Esophagus squamous epithelium (tissue), 5 donors: ENCODE data around the gene RNF180. TPM values are rescaled to one million over a fixed set of nuclear protein-coding genes. Genes with fewer than 3 reads are reported as not detected.

Experiments
- DNase-seq: peaks from one replicate; lab custom pipeline; 2025; lab: John Stamatoyannopoulos, UW
- H3K27ac ChIP-seq, 4 donors: fragments of 200-600 bp; sonication (generic); one replicate each; pipeline ENCODE4 v1.5.1; 2016 to 2019; ENCODE audit warnings: mild to moderate bottlenecking in 1 of 4
- H3K27me3 ChIP-seq, 4 donors: fragments of 200-600 bp; sonication (generic); 1 replicate in 3 of 4; 2 replicates in 1 of 4; pipeline versions ENCODE4 v1.5.1 to v1.6.0; 2017 to 2021; ENCODE audit warnings: antibody characterized with exemption in 1 of 4
- H3K36me3 ChIP-seq, 3 donors: fragments of 200-600 bp; sonication (generic); one replicate each; pipeline ENCODE4 v1.5.1; 2016 to 2019
- H3K4me1 ChIP-seq, 3 donors: fragments of 200-600 bp; sonication (generic); one replicate each; pipeline ENCODE4 v1.5.1; 2017 to 2019
- H3K4me3 ChIP-seq, 4 donors: fragments of 200-600 bp; sonication (generic); 1 replicate in 3 of 4; 2 replicates in 1 of 4; pipeline ENCODE4 v1.5.1; 2016 to 2019; ENCODE audit warnings: mild to moderate bottlenecking in 2 of 4, moderate library complexity in 1 of 4
- H3K9me3 ChIP-seq, 3 donors: fragments of 200-600 bp; sonication (generic); one replicate each; pipeline ENCODE4 v1.5.1; 2016 to 2019
- POLR2A ChIP-seq, 4 donors: fragments of 450-650 bp; IDR thresholded peaks; one replicate each; pipeline ENCODE4 v1.6.1; 2017; ENCODE audit warnings: antibody characterized with exemption in 4 of 4, mild to moderate bottlenecking in 4 of 4, moderate library complexity in 3 of 4
- WGBS, 2 donors: methylation state at CpG; one replicate each; pipeline ENCODE4 v1.1.5; 2018; 5-methylcytosine and 5-hydroxymethylcytosine counted together
- intact Hi-C: fragments of 100-400 bp; cut with DNase I; formaldehyde crosslinking; loops from one replicate; pipeline ENCODE4 v1.15.0; 2022
- total RNA-seq, 4 donors: library from RNA; depleted of rRNA; stranded (reverse); fragments of >200 nt; gene quantifications; one replicate each; pipeline ENCODE4 v1.1.0, GENCODE V29; 2016
- TF ChIP-seq, protein P1 (sequence below), 6 experiments: fragments of 450-650 bp in 4 of 6; fragments of 200-600 bp in 2 of 6; sonication (generic) in 2 of 6; IDR thresholded peaks; one replicate each; pipeline ENCODE4 v1.5.1; 2016 to 2019; ENCODE audit warnings: antibody characterized with exemption in 6 of 6, mild to moderate bottlenecking in 4 of 6, moderate library complexity in 4 of 6
- donor health status: DM: yes; HTN: yes; CAD: no.

RNF180 gene, protein sequence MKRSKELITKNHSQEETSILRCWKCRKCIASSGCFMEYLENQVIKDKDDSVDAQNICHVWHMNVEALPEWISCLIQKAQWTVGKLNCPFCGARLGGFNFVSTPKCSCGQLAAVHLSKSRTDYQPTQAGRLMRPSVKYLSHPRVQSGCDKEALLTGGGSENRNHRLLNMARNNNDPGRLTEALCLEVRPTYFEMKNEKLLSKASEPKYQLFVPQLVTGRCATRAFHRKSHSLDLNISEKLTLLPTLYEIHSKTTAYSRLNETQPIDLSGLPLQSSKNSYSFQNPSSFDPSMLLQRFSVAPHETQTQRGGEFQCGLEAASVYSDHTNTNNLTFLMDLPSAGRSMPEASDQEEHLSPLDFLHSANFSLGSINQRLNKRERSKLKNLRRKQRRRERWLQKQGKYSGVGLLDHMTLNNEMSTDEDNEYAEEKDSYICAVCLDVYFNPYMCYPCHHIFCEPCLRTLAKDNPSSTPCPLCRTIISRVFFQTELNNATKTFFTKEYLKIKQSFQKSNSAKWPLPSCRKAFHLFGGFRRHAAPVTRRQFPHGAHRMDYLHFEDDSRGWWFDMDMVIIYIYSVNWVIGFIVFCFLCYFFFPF
- 1 to 10 TPM; 2.1 to 9.5 (median 3.3) TPM for total RNA-seq

DNA sequence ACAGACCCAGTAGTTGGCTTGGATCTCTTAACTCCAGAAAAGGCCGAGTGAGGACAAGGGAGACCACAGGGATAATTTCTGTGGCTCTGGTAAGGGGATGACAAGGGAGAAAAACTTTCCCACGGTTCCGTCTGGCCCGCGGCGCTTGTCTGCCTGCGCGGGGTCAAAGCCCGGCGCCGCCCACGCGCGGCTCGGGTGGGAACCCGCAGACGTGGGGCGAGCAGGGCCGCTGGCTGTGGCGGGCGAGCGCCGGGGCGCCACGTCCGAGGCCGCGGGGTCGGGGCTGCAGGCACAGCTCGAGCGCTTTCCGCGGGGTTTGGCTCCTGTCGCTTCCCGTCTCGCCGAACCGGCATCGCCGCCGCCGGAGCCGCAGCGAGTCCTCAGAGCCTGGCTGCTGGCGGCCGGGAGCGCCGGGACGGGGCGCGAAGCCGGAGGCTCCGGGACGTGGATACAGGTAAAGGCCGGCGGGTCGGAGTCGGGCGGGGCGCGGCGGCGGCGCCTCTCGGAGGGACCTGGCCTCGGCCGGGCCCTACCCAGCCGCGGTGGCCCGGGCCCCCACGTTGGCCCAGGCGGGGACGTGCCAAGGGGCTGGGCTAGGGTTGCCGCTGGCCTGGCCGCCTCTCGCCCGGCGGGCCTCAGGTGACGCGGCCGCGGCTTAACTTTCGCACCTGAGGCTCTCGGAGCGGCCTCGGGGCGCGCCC, at the start of gene RNF180:
TSS of gene RNF180 (plus strand) at position 344 of the 701 bp plus-strand sequence. CDS start 34,965 bp downstream, outside the sequence.
- no peak for TF ChIP-seq POLR2A (IDR thresholded peaks at IDR 0.05)
- TF ChIP-seq, protein P1, sequence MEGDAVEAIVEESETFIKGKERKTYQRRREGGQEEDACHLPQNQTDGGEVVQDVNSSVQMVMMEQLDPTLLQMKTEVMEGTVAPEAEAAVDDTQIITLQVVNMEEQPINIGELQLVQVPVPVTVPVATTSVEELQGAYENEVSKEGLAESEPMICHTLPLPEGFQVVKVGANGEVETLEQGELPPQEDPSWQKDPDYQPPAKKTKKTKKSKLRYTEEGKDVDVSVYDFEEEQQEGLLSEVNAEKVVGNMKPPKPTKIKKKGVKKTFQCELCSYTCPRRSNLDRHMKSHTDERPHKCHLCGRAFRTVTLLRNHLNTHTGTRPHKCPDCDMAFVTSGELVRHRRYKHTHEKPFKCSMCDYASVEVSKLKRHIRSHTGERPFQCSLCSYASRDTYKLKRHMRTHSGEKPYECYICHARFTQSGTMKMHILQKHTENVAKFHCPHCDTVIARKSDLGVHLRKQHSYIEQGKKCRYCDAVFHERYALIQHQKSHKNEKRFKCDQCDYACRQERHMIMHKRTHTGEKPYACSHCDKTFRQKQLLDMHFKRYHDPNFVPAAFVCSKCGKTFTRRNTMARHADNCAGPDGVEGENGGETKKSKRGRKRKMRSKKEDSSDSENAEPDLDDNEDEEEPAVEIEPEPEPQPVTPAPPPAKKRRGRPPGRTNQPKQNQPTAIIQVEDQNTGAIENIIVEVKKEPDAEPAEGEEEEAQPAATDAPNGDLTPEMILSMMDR (IDR thresholded peaks at IDR 0.05) = no peak
- Histone ChIP-seq H3K4me1 (peaks cover 0 to 45% (median 0%) of the 10 kb centered on the region in 3 donors), H3K36me3 (no peaks in the 10 kb centered on the region), H3K4me3 (peak within 1 kb of the TSS; percentile 65 to 85 (median 75)), H3K9me3 (no peaks in the 10 kb centered on the region), H3K27me3 (peaks cover 0 to 9% (median 0%) of the 10 kb centered on the region in 4 donors), H3K27ac (peak within 1 kb of the TSS; percentile 74 to 88 (median 81))
- WGBS, 2 donors = 0 to 1% methylated on average over 2 to 25 of the region's 88 CpGs
- no peak for DNase-seq
- intact Hi-C loops = no loop called here

DNA sequence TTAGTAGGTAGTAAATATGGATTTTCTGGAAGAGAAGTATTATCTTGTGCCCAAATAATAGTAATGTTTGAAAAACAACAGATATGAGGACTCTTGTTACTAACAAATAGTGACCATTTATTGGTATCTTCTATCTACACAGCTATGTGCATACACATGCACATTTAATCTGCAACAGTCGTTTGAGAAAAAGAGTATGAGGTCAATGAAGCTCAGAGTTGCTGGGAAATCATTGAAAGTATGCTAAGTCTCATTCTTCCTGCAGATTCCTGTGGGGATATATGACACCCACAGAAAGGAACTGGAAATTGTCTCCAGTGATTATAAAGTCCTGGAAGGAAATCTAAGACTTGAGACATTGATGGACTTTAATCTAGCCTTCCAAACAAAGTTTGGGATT, 40.1 kb upstream of the RNF180 start:
- H3K4me3 ChIP-seq = no peak overlapping the region
- H3K27ac ChIP-seq = no peak overlapping the region
- no peaks in the 10 kb centered on the region for H3K36me3 ChIP-seq
- DNase-seq = no peak
- H3K4me1 ChIP-seq = no peaks in the 10 kb centered on the region
- no peaks in the 10 kb centered on the region for H3K27me3 ChIP-seq
- intact Hi-C loops = no loop called here
- WGBS, 2 donors = 48% methylated on average over 1 of the region's 1 CpG
- no peaks in the 10 kb centered on the region for H3K9me3 ChIP-seq
- TF ChIP-seq, protein P1 (IDR thresholded peaks at IDR 0.05) = no peak
- TF ChIP-seq POLR2A (IDR thresholded peaks at IDR 0.05) = no peak

GRCh38 chr5:64126202-64126741, 39.4 kb upstream of the RNF180 start:
- intact Hi-C loops = no loop called here
- no peak for DNase-seq
- Histone ChIP-seq H3K9me3 (no peaks in the 10 kb centered on the region), H3K4me3 (no peak overlapping the region), H3K4me1 (no peaks in the 10 kb centered on the region), H3K27ac (no peak overlapping the region), H3K36me3 (no peaks in the 10 kb centered on the region), H3K27me3 (no peaks in the 10 kb centered on the region)
- no peak for TF ChIP-seq POLR2A (IDR thresholded peaks at IDR 0.05)
- TF ChIP-seq, protein P1 (IDR thresholded peaks at IDR 0.05) = no peak

DNA sequence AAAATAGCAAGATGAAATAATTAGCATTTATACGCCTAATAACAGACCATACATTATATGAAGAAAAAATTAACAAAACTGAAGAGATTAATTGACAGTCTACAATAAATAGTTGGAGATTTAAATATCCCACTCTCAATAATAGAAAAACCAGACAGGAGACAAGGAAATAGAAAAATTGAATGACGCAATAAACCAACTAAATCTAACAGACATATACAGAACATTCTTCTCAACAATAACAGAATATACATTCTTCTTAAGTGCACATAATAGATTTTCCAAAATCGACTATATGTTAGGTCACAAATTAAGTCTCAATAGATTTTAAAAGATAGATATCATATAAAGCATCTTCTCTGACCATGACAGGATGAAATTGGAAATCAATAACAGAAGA, 25.6 kb upstream of the RNF180 start:
- Histone ChIP-seq H3K27ac (no peak overlapping the region), H3K4me1 (peaks cover 0 to 12% (median 10%) of the 10 kb centered on the region in 3 donors), H3K9me3 (no peaks in the 10 kb centered on the region), H3K36me3 (no peaks in the 10 kb centered on the region), H3K27me3 (no peaks in the 10 kb centered on the region), H3K4me3 (no peak overlapping the region)
- intact Hi-C loops = no loop called here
- no peak for TF ChIP-seq POLR2A (IDR thresholded peaks at IDR 0.05)
- no peak for DNase-seq
- 78 to 82% methylated on average over 3 of the region's 3 CpGs for WGBS, 2 donors

- 0 to 13% methylated on average over 1 of the region's 1 CpG for WGBS, 2 donors
- TF ChIP-seq, protein P1 (IDR thresholded peaks at IDR 0.05) = no peak
- no peak for TF ChIP-seq POLR2A (IDR thresholded peaks at IDR 0.05)
- intact Hi-C loops = no loop called here
- no peak for DNase-seq
- H3K27ac ChIP-seq = peak overlapping the region in 2 of 4 donors; percentile 38 to 49
- H3K36me3 ChIP-seq = no peaks in the 10 kb centered on the region
- H3K4me3 ChIP-seq = no peak overlapping the region
- no peaks in the 10 kb centered on the region for H3K27me3 ChIP-seq
- no peaks in the 10 kb centered on the region for H3K9me3 ChIP-seq
- H3K4me1 ChIP-seq = peaks cover 0 to 28% (median 13%) of the 10 kb centered on the region in 3 donors
Measured at GRCh38 chr5:64144425-64145215, 21.0 kb upstream of the RNF180 start.
